ENCODE data around the gene ETV4. TPM values are rescaled to one million over a fixed set of nuclear protein-coding genes. Genes with fewer than 3 reads are reported as not detected.

The ETV4 gene
- total and polyA plus RNA-seq, 7 donors = 0.21 to 0.44 (median 0.31) TPM

- peak overlapping the region; percentile 55 for H3K4me3 ChIP-seq
Observed at GRCh38 chr17:43531082-43531378, 15.1 kb downstream of the ETV4 start.

GRCh38 chr17:43530288-43531081 lies 15.7 kb downstream of the ETV4 start:
- 4 to 6% (median 5%) methylated on average over 20 to 23 of the region's 23 CpGs for WGBS, 3 donors
- no peak for TF ChIP-seq CTCF (IDR thresholded peaks at IDR 0.05)
- Histone ChIP-seq H3K27ac (peak overlapping the region; percentile 71), H3K4me3 (peak overlapping the region; percentile 55), H3K36me3 (ENCODE audit: insufficient read depth in 1 of 2, low read depth in 1 of 2) (peaks cover 0 to 13% of the 10 kb centered on the region in 2 donors), H3K4me1 (peaks cover 27% of the 10 kb centered on the region), H3K9me3 (no peaks in the 10 kb centered on the region), H3K27me3 (ENCODE audit: insufficient read depth in 3 of 3, low read length in 2 of 3) (no peaks in the 10 kb centered on the region)
- DNase-seq (peak; percentile 65 to 79), ATAC-seq (peak; percentile 81 to 86 (median 82))
- intact Hi-C loops (cut with DNase I) = no loop called here

More at GRCh38 chr17:43531082-43531378, 15.1 kb downstream of the ETV4 start:
- intact Hi-C loops (cut with DNase I) = no loop called here
- Histone ChIP-seq H3K9me3 (no peaks in the 10 kb centered on the region), H3K27me3 (ENCODE audit: insufficient read depth in 3 of 3, low read length in 2 of 3) (no peaks in the 10 kb centered on the region), H3K27ac (peak overlapping the region; percentile 71), H3K4me1 (peaks cover 27% of the 10 kb centered on the region), H3K36me3 (ENCODE audit: insufficient read depth in 1 of 2, low read depth in 1 of 2) (peaks cover 0 to 9% of the 10 kb centered on the region in 2 donors)
- DNase-seq = no peak
- WGBS, 3 donors = 13 to 28% (median 24%) methylated on average over 3 of the region's 3 CpGs
- TF ChIP-seq CTCF (IDR thresholded peaks at IDR 0.05) = no peak
- no peak for ATAC-seq

- Histone ChIP-seq H3K27ac (peak overlapping the region; percentile 71), H3K9me3 (no peaks in the 10 kb centered on the region), H3K27me3 (ENCODE audit: insufficient read depth in 3 of 3, low read length in 2 of 3) (no peaks in the 10 kb centered on the region), H3K36me3 (ENCODE audit: insufficient read depth in 1 of 2, low read depth in 1 of 2) (peaks cover 0 to 19% of the 10 kb centered on the region in 2 donors), H3K4me1 (peaks cover 27% of the 10 kb centered on the region), H3K4me3 (no peak overlapping the region)
- WGBS, 3 donors = 37 to 54% (median 40%) methylated on average over 6 of the region's 6 CpGs
- intact Hi-C loops (cut with DNase I) = no loop called here
- DNase-seq (no peak), ATAC-seq (peak in 2 of 4 donors; percentile 4 to 7)
- TF ChIP-seq CTCF (IDR thresholded peaks at IDR 0.05) = no peak
Observed at GRCh38 chr17:43529947-43530287, 16.2 kb downstream of the ETV4 start.

- peaks cover 5 to 26% of the 10 kb centered on the region in 2 donors for H3K36me3 ChIP-seq (ENCODE audit: insufficient read depth in 1 of 2, low read depth in 1 of 2)
- no peak for TF ChIP-seq CTCF (IDR thresholded peaks at IDR 0.05)
- ATAC-seq = no peak
- DNase-seq = no peak
- H3K4me3 ChIP-seq = no peak overlapping the region
- 85 to 91% (median 88%) methylated on average over 20 of the region's 20 CpGs for WGBS, 3 donors
- H3K9me3 ChIP-seq = no peaks in the 10 kb centered on the region
- intact Hi-C loops (cut with DNase I) = no loop called here
- peaks cover 27% of the 10 kb centered on the region for H3K4me1 ChIP-seq
- peak overlapping the region; percentile 25 for H3K27ac ChIP-seq
- no peaks in the 10 kb centered on the region for H3K27me3 ChIP-seq (ENCODE audit: insufficient read depth in 3 of 3, low read length in 2 of 3)
Observed at GRCh38 chr17:43528988-43529814, 16.9 kb downstream of the ETV4 start.

Data from psoas muscle (tissue), 8 donors.